Endothelial cell of umbilical vein (primary cell): Measurements from ENCODE around the gene IL36G. TPM values are rescaled to one million over a fixed set of nuclear protein-coding genes. Genes with fewer than 3 reads are reported as not detected.

Experiments
- BruUV-seq: library from RNA; stranded (reverse); fragments of 400-500 nt; replicated peaks from 2 replicates; lab custom pipeline; 2021; lab: Mats Ljungman, UMichigan
- CTCF ChIA-PET: fragments of 300-600, 350-600 bp; sonication (Branson Sonifier 250); formaldehyde crosslinking; loops from one replicate; lab custom pipeline; 2021; ENCODE audit warnings: antibody characterized with exemption, inconsistent platforms; lab: Charles Lee
- POLR2A ChIA-PET: fragments of 300-600, 350-600 bp; sonication (Branson Sonifier 250); formaldehyde crosslinking; loops from one replicate; lab custom pipeline; 2021; ENCODE audit warnings: antibody characterized with exemption, inconsistent platforms; lab: Charles Lee
- DNase-seq: peaks from one replicate; pipeline ENCODE4 v3.0.0-alpha.2; 2011; ENCODE audit warnings: low read depth, low spot score
- FAIRE-seq: peaks from 2 replicates; lab custom pipeline; 2011; peaks lifted over from hg19 to GRCh38; lab: Jason Lieb, UNC
- H2AFZ ChIP-seq: 2 replicates; pipeline ENCODE4 v1.6.0; 2012; ENCODE audit warnings: low read depth, low read length, control low read depth, inconsistent platforms
- H3K27ac ChIP-seq: 2 replicates; pipeline ENCODE4 v1.5.1; 2011; ENCODE audit warnings: low read depth, mild to moderate bottlenecking, control low read depth, low read length, moderate library complexity; ENCODE audit not compliant: insufficient read depth
- H3K27me3 ChIP-seq, 2 experiments: 2 replicates each; pipeline versions ENCODE4 v1.6.0 to v1.6.1; 2011; ENCODE audit warnings: low read length in 2 of 2, mixed read lengths in 1 of 2; ENCODE audit not compliant: control insufficient read depth in 2 of 2, insufficient read depth in 2 of 2
- H3K36me3 ChIP-seq, 2 experiments: 2 replicates in 1 of 2; 3 replicates in 1 of 2; pipeline ENCODE4 v1.5.1; 2011; ENCODE audit warnings: low read length in 2 of 2, mild to moderate bottlenecking in 1 of 2, moderate library complexity in 1 of 2; ENCODE audit not compliant: control insufficient read depth in 2 of 2, insufficient read depth in 2 of 2; ENCODE audit errors: extremely low read depth in 1 of 2
- H3K4me1 ChIP-seq: 3 replicates; pipeline ENCODE4 v1.5.1; 2011; ENCODE audit warnings: mild to moderate bottlenecking, low read length; ENCODE audit not compliant: control insufficient read depth, insufficient read depth; ENCODE audit errors: extremely low read depth
- H3K4me2 ChIP-seq: 2 replicates; pipeline ENCODE4 v1.6.1; 2011; ENCODE audit warnings: low read length, control low read depth, mixed read lengths; ENCODE audit not compliant: insufficient read depth
- H3K4me3 ChIP-seq, 3 experiments: fragments of 200-600 bp in 1 of 3; sonication (generic), shearing (Covaris generic) in 1 of 3; replicated peaks in 1 of 3; 2 replicates each; pipeline ENCODE4 v1.5.1; 2011 to 2016; ENCODE audit warnings: control low read depth in 3 of 3, low read length in 3 of 3, mild to moderate bottlenecking in 2 of 3, inconsistent platforms in 1 of 3, low read depth in 1 of 3, moderate library complexity in 1 of 3; ENCODE audit not compliant: insufficient read depth in 1 of 3
- H3K79me2 ChIP-seq: 2 replicates; pipeline ENCODE4 v1.6.0; 2012; ENCODE audit warnings: low read length, inconsistent platforms; ENCODE audit not compliant: control insufficient read depth, insufficient read depth
- H3K9ac ChIP-seq: replicated peaks from 2 replicates; pipeline ENCODE3; 2011; ENCODE audit warnings: low read length, control low read depth; ENCODE audit not compliant: insufficient read depth; ENCODE audit errors: extremely low read depth
- H3K9me1 ChIP-seq: replicated peaks from 3 replicates; pipeline ENCODE4 v1.6.0; 2011; ENCODE audit warnings: mild to moderate bottlenecking, low read length; ENCODE audit not compliant: control insufficient read depth, insufficient read depth; ENCODE audit errors: extremely low read depth
- H3K9me3 ChIP-seq: replicated peaks from 2 replicates; pipeline ENCODE4 v1.5.1; 2012; ENCODE audit warnings: low read length, inconsistent platforms; ENCODE audit not compliant: control insufficient read depth, insufficient read depth
- H4K20me1 ChIP-seq: replicated peaks from 2 replicates; pipeline ENCODE3; 2011; ENCODE audit warnings: mild to moderate bottlenecking, low read length; ENCODE audit not compliant: control insufficient read depth, insufficient read depth; ENCODE audit errors: extremely low read depth
- EZH2 ChIP-seq: IDR thresholded peaks from 2 replicates; pipeline ENCODE4 v1.6.1; 2012; ENCODE audit warnings: borderline replicate concordance, low read depth, mild to moderate bottlenecking, moderate library complexity, low read length, inconsistent platforms; ENCODE audit not compliant: severe bottlenecking
- FOS ChIP-seq: IDR thresholded peaks from 2 replicates; pipeline ENCODE4 v1.6.1; 2011; ENCODE audit warnings: mild to moderate bottlenecking, low read length, moderate library complexity, borderline replicate concordance; ENCODE audit not compliant: insufficient read depth
- GATA2 ChIP-seq: IDR thresholded peaks from 2 replicates; pipeline ENCODE4 v1.7.0; 2011; ENCODE audit warnings: low read depth, mild to moderate bottlenecking, moderate library complexity, mixed read lengths, low read length; ENCODE audit not compliant: insufficient read length, insufficient read depth
- JUN ChIP-seq: IDR thresholded peaks from 2 replicates; pipeline ENCODE4 v1.6.1; 2011; ENCODE audit warnings: borderline replicate concordance, low read depth; ENCODE audit not compliant: insufficient read length, insufficient read depth
- MYC ChIP-seq: IDR thresholded peaks from one replicate; pipeline ENCODE4 v1.6.1; 2011; ENCODE audit warnings: mild to moderate bottlenecking, low read depth, low read length
- POLR2A ChIP-seq: IDR thresholded peaks from 2 replicates; pipeline ENCODE4 v1.6.1; 2012; ENCODE audit warnings: low read depth, mild to moderate bottlenecking, control low read depth, low read length
- POLR2AphosphoS5 ChIP-seq: IDR thresholded peaks from 2 replicates; pipeline ENCODE4 v1.6.1; 2012; ENCODE audit warnings: low read depth, mild to moderate bottlenecking, control low read depth, low read length, moderate library complexity; ENCODE audit not compliant: insufficient read depth
- dilution Hi-C: fragments of 300-500 bp; cut with MboI; formaldehyde crosslinking; loops from one replicate; pipeline ENCODE4 v1.15.0; 2019; ENCODE audit warnings: low sequenced_read_pairs; ENCODE audit not compliant: extremely low pct_ligation_motif_present
- intact Hi-C: fragments of 100-400 bp; cut with micrococcal nuclease; formaldehyde crosslinking; loops from one replicate; pipeline ENCODE4 v1.10.0; 2022
- polyA plus RNA-seq, 4 experiments: library from polyadenylated mRNA; depleted of rRNA in 3 of 4; stranded (reverse) in 3 of 4; unstranded in 1 of 4; fragments of >200 nt; gene quantifications; 2 replicates each; pipeline versions ENCODE4 v1.2.1 to v1.2.3, GENCODE V29; 2011 to 2012; ENCODE audit warnings: missing spikeins in 1 of 4
- total RNA-seq: library from RNA; stranded (reverse); gene quantifications from 2 replicates; pipeline ENCODE4 v1.2.3, GENCODE V29; 2021
- TF ChIP-seq, protein P1 (sequence below), 2 donors: IDR thresholded peaks; 1 replicate in 1 of 2; 2 replicates in 1 of 2; pipeline ENCODE4 v1.5.1; 2011; ENCODE audit warnings: low read length in 2 of 2, mild to moderate bottlenecking in 2 of 2, moderate library complexity in 2 of 2, control low read depth in 1 of 2, inconsistent platforms in 1 of 2, low read depth in 1 of 2; ENCODE audit not compliant: insufficient read depth in 1 of 2; ENCODE audit errors: extremely low read depth in 1 of 2
- TF ChIP-seq, protein P2 (sequence below): IDR thresholded peaks from 2 replicates; pipeline ENCODE4 v1.6.1; 2011; ENCODE audit not compliant: insufficient read depth, insufficient read length

The IL36G gene
- total and polyA plus RNA-seq, 2 donors (not counting 3 experiments of a cell fraction or from before 2014, with no cell fraction given), result not detected

DNA sequence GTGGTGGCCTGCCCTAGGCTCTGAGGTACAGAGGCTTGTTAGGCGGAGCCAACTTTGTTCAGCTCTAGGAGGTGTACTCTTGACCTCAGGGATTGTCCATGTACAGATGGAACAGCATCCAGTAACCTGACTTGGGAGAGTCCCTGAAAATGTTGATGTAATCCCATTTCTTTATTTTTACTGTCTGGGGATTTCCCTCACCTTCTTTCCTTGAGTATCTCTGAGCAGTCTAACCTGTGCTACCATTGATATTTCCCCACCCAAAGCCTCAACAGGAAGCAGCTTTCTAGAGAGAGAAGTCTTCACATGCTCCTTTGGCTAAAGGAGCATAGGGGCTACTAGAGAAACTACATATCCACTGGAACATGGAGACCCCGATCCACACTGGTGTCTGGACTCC, 37.8 kb downstream of the IL36G start:
- DNase-seq, result no peak
- H3K27me3 ChIP-seq, result peaks cover 0 to 3% of the 10 kb centered on the region in 2 experiments
- intact Hi-C loops, result no loop called here
- no peak overlapping the region for H3K9ac ChIP-seq
- no peak overlapping the region for H3K27ac ChIP-seq
- H3K9me1 ChIP-seq, result no peaks in the 10 kb centered on the region
- H3K9me3 ChIP-seq, result no peaks in the 10 kb centered on the region
- no peak overlapping the region for H2AFZ ChIP-seq
- BruUV-seq, result no TSS peak
- H4K20me1 ChIP-seq, result no peaks in the 10 kb centered on the region
- H3K4me3 ChIP-seq, result no peak overlapping the region
- H3K36me3 ChIP-seq, result no peaks in the 10 kb centered on the region
- no peaks in the 10 kb centered on the region for H3K4me1 ChIP-seq
- dilution Hi-C loops, result no loop called here
- FAIRE-seq, result no peak
- no peaks in the 10 kb centered on the region for H3K79me2 ChIP-seq
- no peak overlapping the region for H3K4me2 ChIP-seq
- TF ChIP-seq, protein P1, sequence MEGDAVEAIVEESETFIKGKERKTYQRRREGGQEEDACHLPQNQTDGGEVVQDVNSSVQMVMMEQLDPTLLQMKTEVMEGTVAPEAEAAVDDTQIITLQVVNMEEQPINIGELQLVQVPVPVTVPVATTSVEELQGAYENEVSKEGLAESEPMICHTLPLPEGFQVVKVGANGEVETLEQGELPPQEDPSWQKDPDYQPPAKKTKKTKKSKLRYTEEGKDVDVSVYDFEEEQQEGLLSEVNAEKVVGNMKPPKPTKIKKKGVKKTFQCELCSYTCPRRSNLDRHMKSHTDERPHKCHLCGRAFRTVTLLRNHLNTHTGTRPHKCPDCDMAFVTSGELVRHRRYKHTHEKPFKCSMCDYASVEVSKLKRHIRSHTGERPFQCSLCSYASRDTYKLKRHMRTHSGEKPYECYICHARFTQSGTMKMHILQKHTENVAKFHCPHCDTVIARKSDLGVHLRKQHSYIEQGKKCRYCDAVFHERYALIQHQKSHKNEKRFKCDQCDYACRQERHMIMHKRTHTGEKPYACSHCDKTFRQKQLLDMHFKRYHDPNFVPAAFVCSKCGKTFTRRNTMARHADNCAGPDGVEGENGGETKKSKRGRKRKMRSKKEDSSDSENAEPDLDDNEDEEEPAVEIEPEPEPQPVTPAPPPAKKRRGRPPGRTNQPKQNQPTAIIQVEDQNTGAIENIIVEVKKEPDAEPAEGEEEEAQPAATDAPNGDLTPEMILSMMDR (IDR thresholded peaks at IDR 0.05; ENCODE audit: extremely low read depth in 1 of 2, insufficient read depth in 1 of 2, low read depth in 1 of 2, low read length in 2 of 2), result no peak
- TF ChIP-seq GATA2, result no peak
- TF ChIP-seq MYC, result no peak
- TF ChIP-seq FOS, result no peak
- no peak for TF ChIP-seq JUN
- no peak for TF ChIP-seq POLR2AphosphoS5
- no peak for TF ChIP-seq EZH2
- no peak for TF ChIP-seq POLR2A
- TF ChIP-seq, protein P2, sequence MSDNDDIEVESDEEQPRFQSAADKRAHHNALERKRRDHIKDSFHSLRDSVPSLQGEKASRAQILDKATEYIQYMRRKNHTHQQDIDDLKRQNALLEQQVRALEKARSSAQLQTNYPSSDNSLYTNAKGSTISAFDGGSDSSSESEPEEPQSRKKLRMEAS, result no peak
- ChIA-PET CTCF (no interaction called here), POLR2A (no interaction called here)
